Naive thymus-derived CD4-positive, alpha-beta T cell (primary cell): ENCODE results near the gene TP53BP1. TPM values are rescaled to one million over a fixed set of nuclear protein-coding genes. Genes with fewer than 3 reads are reported as not detected.

ENCODE experiments used
- polyA plus RNA-seq, 2 donors: library from polyadenylated mRNA; unstranded; fragments of 300-500 nt; fragmentation: Illumina TruSeq; gene quantifications; one replicate each; pipeline ENCODE4 v1.2.3, GENCODE V29; 2021
- total RNA-seq, 6 experiments: library from RNA in 5 of 6; stranded (reverse) in 5 of 6; gene quantifications; 1 replicate in 5 of 6; 2 replicates in 1 of 6; pipeline ENCODE4 v1.2.3 and lab custom pipeline; 2021 to 2026

The TP53BP1 gene
- total and polyA plus RNA-seq, 7 experiments from 2014 or later, result 9.3 to 41.6 (median 34.6) TPM

Other genes starting within 250 kb of the TP53BP1 start
- under 1 TPM in 1 of 5 experiments, not detected in 4; 0.27 TPM for gene TGM5, start 226.2 kb downstream of the TP53BP1 start, total RNA-seq
- not detected for gene TGM5, start 226.2 kb downstream of the TP53BP1 start, polyA plus RNA-seq
- not detected for gene TGM7, start 190.9 kb downstream of the TP53BP1 start, total RNA-seq
- gene TGM7, start 190.9 kb downstream of the TP53BP1 start, polyA plus RNA-seq, result not detected
- gene LCMT2, start 162.6 kb downstream of the TP53BP1 start, total RNA-seq, result 10 to 100 TPM; 10.1 to 19.1 (median 15.0) TPM
- gene LCMT2, start 162.6 kb downstream of the TP53BP1 start, polyA plus RNA-seq, result 1 to 10 TPM; 2.9 to 6.2 TPM
- gene ZSCAN29, start 122.1 kb downstream of the TP53BP1 start, total RNA-seq, result 10 to 100 TPM; 12.9 to 36.9 (median 33.6) TPM
- gene ZSCAN29, start 122.1 kb downstream of the TP53BP1 start, polyA plus RNA-seq, result 1 to 10 TPM; 3.1 to 7.8 TPM
- gene TUBGCP4, start 122.1 kb downstream of the TP53BP1 start, total RNA-seq, result 10 to 100 TPM; 10.9 to 34.7 (median 17.7) TPM
- gene TUBGCP4, start 122.1 kb downstream of the TP53BP1 start, polyA plus RNA-seq, result 10 to 100 TPM in 1 of 2 donors, 1 to 10 TPM in 1; 7.7 to 15.0 TPM
- gene MAP1A, start 24.5 kb upstream of the TP53BP1 start, total RNA-seq, result 10 to 100 TPM in 1 of 5 experiments, 1 to 10 TPM in 2, under 1 TPM in 2; 0.30 to 13.6 (median 1.4) TPM
- gene MAP1A, start 24.5 kb upstream of the TP53BP1 start, polyA plus RNA-seq, result under 1 TPM; 0.22 to 0.24 TPM
- gene PPIP5K1, start 97.1 kb upstream of the TP53BP1 start, total RNA-seq, result 10 to 100 TPM; 30.9 to 66.0 (median 47.5) TPM
- 1 to 10 TPM; 6.1 to 6.2 TPM for gene PPIP5K1, start 97.1 kb upstream of the TP53BP1 start, polyA plus RNA-seq
- not detected for gene CKMT1B, start 100.9 kb upstream of the TP53BP1 start, total RNA-seq
- gene CKMT1B, start 100.9 kb upstream of the TP53BP1 start, polyA plus RNA-seq, result not detected
- gene STRC, start 125.6 kb upstream of the TP53BP1 start, total RNA-seq, result 1 to 10 TPM in 3 of 5 experiments, under 1 TPM in 2; 0.56 to 3.9 (median 2.0) TPM
- not detected for gene STRC, start 125.6 kb upstream of the TP53BP1 start, polyA plus RNA-seq
- gene CATSPER2, start 155.7 kb upstream of the TP53BP1 start, total RNA-seq, result 10 to 100 TPM in 3 of 5 experiments, 1 to 10 TPM in 2; 6.9 to 14.4 (median 12.2) TPM
- under 1 TPM; 0.61 to 0.99 TPM for gene CATSPER2, start 155.7 kb upstream of the TP53BP1 start, polyA plus RNA-seq
- gene CKMT1A, start 200.7 kb upstream of the TP53BP1 start, total RNA-seq, result not detected
- not detected for gene CKMT1A, start 200.7 kb upstream of the TP53BP1 start, polyA plus RNA-seq